ENCODE results near the gene SDR42E2.

DNA sequence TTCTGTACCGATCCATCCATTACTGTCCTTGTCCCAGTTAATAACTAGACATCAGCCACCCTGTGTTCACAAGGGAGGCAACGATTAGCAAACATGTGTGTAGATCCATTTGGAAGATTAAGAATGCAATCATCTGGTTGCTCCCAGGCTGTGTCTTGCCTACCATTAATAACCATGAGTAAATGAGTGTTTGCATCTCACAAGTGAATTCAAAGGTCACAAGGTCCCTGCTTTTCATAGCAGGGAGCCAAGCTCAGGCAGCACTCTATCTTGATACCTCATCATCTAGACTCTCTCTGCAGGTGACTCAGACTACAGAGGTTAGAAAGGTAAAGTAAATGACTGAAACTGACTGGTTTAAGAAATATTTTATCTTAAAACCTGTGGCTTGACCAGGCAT lies 44.7 kb upstream of the SDR42E2 start:
- TF ChIP-seq, protein P1, sequence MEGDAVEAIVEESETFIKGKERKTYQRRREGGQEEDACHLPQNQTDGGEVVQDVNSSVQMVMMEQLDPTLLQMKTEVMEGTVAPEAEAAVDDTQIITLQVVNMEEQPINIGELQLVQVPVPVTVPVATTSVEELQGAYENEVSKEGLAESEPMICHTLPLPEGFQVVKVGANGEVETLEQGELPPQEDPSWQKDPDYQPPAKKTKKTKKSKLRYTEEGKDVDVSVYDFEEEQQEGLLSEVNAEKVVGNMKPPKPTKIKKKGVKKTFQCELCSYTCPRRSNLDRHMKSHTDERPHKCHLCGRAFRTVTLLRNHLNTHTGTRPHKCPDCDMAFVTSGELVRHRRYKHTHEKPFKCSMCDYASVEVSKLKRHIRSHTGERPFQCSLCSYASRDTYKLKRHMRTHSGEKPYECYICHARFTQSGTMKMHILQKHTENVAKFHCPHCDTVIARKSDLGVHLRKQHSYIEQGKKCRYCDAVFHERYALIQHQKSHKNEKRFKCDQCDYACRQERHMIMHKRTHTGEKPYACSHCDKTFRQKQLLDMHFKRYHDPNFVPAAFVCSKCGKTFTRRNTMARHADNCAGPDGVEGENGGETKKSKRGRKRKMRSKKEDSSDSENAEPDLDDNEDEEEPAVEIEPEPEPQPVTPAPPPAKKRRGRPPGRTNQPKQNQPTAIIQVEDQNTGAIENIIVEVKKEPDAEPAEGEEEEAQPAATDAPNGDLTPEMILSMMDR (conservative IDR thresholded peaks at IDR 0.05; ENCODE audit: low read depth, low read length) = no peak
- no peak for TF ChIP-seq ELK1 (IDR thresholded peaks at IDR 0.05; ENCODE audit: borderline replicate concordance, low read depth, low read length)
- no peak for TF ChIP-seq MAFK (IDR thresholded peaks at IDR 0.05; ENCODE audit: low read depth, low read length)

Measured in IMR-90 (cell line).